ENCODE data around the gene TDRD12.
"Not testable (repeated sequence)": the region's sequence is repeated elsewhere in the genome, so short reads cannot be mapped to it uniquely, and the experiment has no call there.

TDRD12 gene

DNA sequence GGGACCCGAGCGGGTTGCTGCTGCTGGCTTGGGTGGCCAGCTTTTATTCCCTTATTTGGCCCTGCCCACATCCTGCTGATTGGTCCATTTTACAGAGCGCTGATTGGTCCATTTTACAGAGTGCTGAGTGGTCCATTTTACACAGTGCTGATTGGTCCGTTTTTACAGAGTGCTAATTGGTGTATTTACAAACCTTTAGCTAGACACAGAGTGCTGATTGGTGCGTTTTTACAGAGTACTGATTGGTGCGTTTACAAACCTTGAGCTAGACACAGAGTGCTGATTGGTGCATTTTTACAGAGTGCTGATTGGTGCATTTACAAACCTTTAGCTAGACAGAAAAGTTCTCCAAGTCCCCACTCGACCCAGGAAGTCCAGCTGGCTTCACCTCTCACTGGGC, 19.4 kb upstream of the TDRD12 start:
- not testable (repeated sequence) for H3K27me3 ChIP-seq (ENCODE audit: control insufficient read depth, insufficient read depth, low read length); H3K9ac ChIP-seq (ENCODE audit: low read length); H3K4me3 ChIP-seq (ENCODE audit: low read length); H3K36me3 ChIP-seq (ENCODE audit: control insufficient read depth, insufficient read depth, low read length); H3K4me1 ChIP-seq (ENCODE audit: control insufficient read depth, insufficient read depth, low read length); H3K27ac ChIP-seq (ENCODE audit: low read depth, low read length)

DNA sequence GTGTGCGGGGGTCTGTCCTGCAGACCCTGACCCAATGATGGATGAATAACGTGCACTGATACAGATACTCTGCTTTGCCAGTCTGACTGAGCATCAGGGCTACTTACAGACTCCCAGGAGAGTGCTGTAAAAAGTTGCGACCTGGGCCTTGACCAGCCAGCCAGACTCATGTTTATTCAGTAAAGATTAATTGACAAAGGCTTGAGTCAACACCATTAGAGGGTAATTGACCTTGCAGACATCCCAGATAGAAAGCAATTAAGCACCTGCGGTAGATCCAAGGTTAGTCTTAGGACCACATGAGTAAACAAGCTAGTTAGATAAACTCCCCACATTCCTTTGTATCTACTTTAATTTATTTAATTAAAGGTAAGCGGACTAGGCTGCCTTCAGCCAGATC, 17.6 kb upstream of the TDRD12 start:
- Histone ChIP-seq H3K36me3 (ENCODE audit: control insufficient read depth, insufficient read depth, low read length) (peaks cover 4% of the 10 kb centered on the region), H3K27ac (ENCODE audit: low read depth, low read length) (no peak overlapping the region), H3K4me1 (ENCODE audit: control insufficient read depth, insufficient read depth, low read length) (no peaks in the 10 kb centered on the region), H3K4me3 (ENCODE audit: low read length) (no peak overlapping the region), H3K9ac (ENCODE audit: low read length) (no peak overlapping the region), H3K27me3 (ENCODE audit: control insufficient read depth, insufficient read depth, low read length) (no peaks in the 10 kb centered on the region)

DNA sequence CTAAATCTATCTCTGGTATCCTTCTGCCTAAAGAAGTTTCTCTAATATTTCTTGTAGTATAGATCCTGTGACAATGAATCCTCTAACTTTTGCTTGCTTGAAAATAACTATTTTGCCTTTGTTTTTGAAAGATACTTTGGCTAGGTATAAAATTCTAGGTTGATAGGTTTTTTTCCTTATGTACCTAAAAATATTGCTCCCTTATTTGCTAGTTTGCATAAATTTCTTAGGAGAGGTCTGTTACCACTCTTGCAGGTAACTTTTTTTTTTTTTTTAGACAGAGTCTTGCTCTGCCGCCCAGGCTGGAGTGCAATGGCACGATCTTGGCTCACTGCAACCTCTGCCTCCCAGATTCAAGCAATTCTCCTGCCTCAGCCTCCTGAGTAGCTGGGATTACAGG, 15.6 kb upstream of the TDRD12 start:
- not testable (repeated sequence) for H3K27ac ChIP-seq (ENCODE audit: low read depth, low read length); H3K36me3 ChIP-seq (ENCODE audit: control insufficient read depth, insufficient read depth, low read length); H3K4me3 ChIP-seq (ENCODE audit: low read length); H3K27me3 ChIP-seq (ENCODE audit: control insufficient read depth, insufficient read depth, low read length); H3K4me1 ChIP-seq (ENCODE audit: control insufficient read depth, insufficient read depth, low read length); H3K9ac ChIP-seq (ENCODE audit: low read length)

DNA sequence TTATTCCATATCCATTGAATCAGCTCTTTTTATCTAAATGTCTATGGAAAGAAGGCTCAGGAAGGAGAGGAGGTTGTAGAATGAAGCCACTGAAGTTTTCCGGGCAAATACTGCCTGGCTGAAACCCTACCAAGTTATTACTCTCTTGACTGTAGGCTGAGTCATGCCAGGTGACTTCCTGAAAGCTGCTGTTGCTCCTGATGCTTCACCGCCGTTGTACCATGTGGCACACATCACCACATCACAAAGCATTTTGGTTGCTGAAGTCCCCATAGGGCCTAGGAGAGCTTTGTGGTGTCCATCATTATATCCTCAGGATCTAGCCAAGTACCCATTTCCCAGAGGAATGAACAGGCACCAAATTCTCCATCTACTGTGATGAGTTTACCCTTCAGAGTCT, 11.1 kb upstream of the TDRD12 start:
- no peaks in the 10 kb centered on the region for H3K4me1 ChIP-seq (ENCODE audit: control insufficient read depth, insufficient read depth, low read length)
- no peak overlapping the region for H3K27ac ChIP-seq (ENCODE audit: low read depth, low read length)
- H3K36me3 ChIP-seq (ENCODE audit: control insufficient read depth, insufficient read depth, low read length), result peaks cover 4% of the 10 kb centered on the region
- no peak overlapping the region for H3K4me3 ChIP-seq (ENCODE audit: low read length)
- no peak overlapping the region for H3K9ac ChIP-seq (ENCODE audit: low read length)
- no peaks in the 10 kb centered on the region for H3K27me3 ChIP-seq (ENCODE audit: control insufficient read depth, insufficient read depth, low read length)

DNA sequence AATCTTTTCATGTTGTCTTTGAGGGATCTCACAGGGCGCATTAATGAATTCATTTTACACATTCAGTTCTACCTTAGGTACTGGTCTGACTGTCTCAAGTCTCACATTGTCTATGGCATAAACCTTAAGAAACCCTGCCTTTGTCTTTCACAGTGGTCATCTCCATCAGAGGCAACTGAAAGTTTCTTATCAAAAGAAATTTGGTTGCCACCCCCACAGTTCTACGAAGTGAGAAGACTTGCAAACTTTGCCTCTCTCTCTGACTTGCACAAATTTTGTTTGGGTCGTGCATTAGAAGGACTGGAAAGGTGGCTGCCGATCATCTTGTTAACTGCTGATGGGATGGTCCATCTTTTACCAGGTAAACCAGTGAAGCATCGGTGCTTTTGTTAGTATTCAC, 10.5 kb upstream of the TDRD12 start:
- Histone ChIP-seq H3K4me3 (ENCODE audit: low read length) (no peak overlapping the region), H3K27me3 (ENCODE audit: control insufficient read depth, insufficient read depth, low read length) (no peaks in the 10 kb centered on the region), H3K36me3 (ENCODE audit: control insufficient read depth, insufficient read depth, low read length) (no peaks in the 10 kb centered on the region), H3K9ac (ENCODE audit: low read length) (no peak overlapping the region), H3K4me1 (ENCODE audit: control insufficient read depth, insufficient read depth, low read length) (no peaks in the 10 kb centered on the region), H3K27ac (ENCODE audit: low read depth, low read length) (no peak overlapping the region)

DNA sequence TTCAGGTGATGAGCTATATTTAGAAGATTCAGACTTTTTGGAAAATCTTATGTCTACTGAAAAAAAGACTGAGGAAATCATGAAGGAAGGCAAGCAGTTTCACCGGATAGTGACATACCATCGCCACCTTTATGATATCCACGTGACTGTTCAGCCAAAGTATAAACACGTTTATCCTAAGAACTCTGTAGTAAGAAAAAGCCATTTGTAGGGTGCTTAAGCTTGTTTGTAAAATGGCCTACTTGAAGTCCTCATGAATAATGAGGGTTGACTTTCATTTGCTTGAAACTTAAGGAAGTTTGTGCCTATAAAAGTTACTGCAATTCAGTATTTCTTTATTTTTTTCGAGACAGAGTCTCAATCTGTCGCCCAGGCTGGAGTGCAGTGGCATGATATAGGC, 7.8 kb upstream of the TDRD12 start:
- Histone ChIP-seq H3K9ac (ENCODE audit: low read length) (no peak overlapping the region), H3K27me3 (ENCODE audit: control insufficient read depth, insufficient read depth, low read length) (no peaks in the 10 kb centered on the region), H3K4me3 (ENCODE audit: low read length) (no peak overlapping the region), H3K4me1 (ENCODE audit: control insufficient read depth, insufficient read depth, low read length) (no peaks in the 10 kb centered on the region), H3K36me3 (ENCODE audit: control insufficient read depth, insufficient read depth, low read length) (no peaks in the 10 kb centered on the region), H3K27ac (ENCODE audit: low read depth, low read length) (no peak overlapping the region)

DNA sequence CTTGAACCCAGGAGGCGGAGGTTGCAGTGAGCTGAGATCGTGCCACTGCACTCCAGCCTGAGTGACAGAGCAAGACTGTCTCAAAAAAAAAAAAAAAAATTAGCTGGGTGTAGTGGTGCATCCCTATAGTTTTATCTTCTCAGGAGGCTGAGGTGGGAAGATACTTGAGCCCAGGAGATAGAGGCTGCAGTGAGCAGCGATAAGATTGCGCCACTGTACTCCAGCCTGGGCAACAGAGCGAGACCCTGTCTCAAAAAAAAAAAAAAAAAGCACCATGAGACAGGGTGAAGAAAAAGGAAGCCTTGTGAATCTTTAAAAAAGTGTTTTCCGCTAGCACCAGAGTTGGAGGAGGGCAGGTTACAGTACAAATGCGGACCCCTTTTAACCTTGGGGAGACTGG, 3.4 kb upstream of the TDRD12 start:
- not testable (repeated sequence) for H3K27ac ChIP-seq (ENCODE audit: low read depth, low read length); H3K4me1 ChIP-seq (ENCODE audit: control insufficient read depth, insufficient read depth, low read length); H3K4me3 ChIP-seq (ENCODE audit: low read length); H3K9ac ChIP-seq (ENCODE audit: low read length); H3K27me3 ChIP-seq (ENCODE audit: control insufficient read depth, insufficient read depth, low read length); H3K36me3 ChIP-seq (ENCODE audit: control insufficient read depth, insufficient read depth, low read length)

DNA sequence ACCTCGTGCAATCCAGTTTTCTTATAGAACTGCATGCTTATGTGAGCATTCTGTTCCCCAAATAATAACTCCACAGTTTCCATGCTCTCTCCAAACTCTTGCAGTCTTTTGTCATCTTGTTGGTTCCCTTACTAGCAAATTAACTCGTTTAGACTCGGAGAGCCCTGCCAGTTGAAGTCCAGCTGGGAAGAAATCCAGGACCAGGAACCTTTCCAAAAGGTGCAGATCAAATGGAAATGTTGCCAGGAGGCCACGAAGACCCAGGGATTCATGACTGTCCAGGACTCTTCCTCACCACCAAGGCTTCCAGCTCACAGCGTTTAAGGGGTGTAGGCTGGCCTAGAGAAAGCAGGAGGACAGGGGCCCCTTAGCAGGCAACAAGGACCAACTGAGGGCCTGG, 2.1 kb upstream of the TDRD12 start:
- no peaks in the 10 kb centered on the region for H3K4me1 ChIP-seq (ENCODE audit: control insufficient read depth, insufficient read depth, low read length)
- H3K27me3 ChIP-seq (ENCODE audit: control insufficient read depth, insufficient read depth, low read length), result no peaks in the 10 kb centered on the region
- H3K9ac ChIP-seq (ENCODE audit: low read length), result no peak overlapping the region
- H3K27ac ChIP-seq (ENCODE audit: low read depth, low read length), result no peak overlapping the region
- H3K4me3 ChIP-seq (ENCODE audit: low read length), result no peak overlapping the region
- no peaks in the 10 kb centered on the region for H3K36me3 ChIP-seq (ENCODE audit: control insufficient read depth, insufficient read depth, low read length)

DNA sequence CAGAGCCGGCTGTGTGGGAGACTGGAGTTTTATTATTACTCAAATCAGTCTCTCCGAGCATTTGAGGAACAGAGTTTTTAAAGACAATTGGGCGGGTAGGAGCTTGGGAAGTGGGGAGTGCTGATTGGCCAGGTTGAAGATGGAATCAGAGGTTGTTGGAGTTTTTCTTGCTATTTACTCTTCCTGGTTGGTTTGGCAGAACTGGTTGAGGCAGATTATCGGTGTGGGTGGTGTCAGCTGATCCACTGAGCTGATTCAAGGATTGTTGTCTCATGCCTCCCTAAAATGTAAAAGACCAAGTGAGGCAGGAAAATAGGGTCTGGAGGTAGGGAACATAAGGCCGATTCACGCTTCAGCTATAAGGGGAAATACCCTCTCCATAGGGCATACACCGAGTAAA, 1.3 kb upstream of the TDRD12 start:
- H3K36me3 ChIP-seq (ENCODE audit: control insufficient read depth, insufficient read depth, low read length), result no peaks in the 10 kb centered on the region

DNA sequence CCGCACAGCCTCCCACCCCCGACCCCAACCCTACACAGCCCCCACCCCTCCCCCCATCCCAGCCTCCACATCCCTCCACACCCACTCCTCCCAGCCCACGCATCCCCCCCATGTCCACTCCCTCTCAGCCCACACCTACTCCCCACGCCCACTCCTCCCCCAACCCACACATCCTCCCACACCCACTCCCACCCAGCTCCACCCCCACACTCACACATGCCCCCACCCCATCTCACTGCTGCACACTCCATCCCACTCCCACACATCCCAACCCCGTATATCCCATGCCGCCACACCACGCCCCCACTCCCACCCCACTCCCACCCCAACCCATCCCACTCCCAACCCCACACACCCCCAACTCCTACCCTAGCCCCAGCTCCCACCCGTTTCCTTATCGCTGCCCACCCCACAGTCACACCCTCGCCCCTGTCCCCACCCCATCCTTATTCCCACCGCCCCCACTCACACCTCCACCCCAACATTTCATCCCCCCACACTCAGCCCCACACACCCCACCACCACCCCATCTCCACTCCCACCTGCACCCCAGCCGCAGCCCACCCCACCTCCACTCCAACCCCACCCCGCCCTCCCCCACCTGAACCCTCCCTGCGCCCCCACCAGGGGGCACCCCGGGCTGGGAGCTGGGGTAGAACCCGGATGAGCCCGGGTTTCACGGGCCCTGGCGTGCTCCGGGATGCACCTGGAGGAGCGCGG, 809 bp downstream of the TDRD12 start:
- H3K27me3 ChIP-seq (ENCODE audit: control insufficient read depth, insufficient read depth, low read length), result no peaks in the 10 kb centered on the region
- no peaks in the 10 kb centered on the region for H3K4me1 ChIP-seq (ENCODE audit: control insufficient read depth, insufficient read depth, low read length)
- H3K9ac ChIP-seq (ENCODE audit: low read length), result no peak overlapping the region
- no peak overlapping the region for H3K4me3 ChIP-seq (ENCODE audit: low read length)
- no peak overlapping the region for H3K27ac ChIP-seq (ENCODE audit: low read depth, low read length)
- H3K36me3 ChIP-seq (ENCODE audit: control insufficient read depth, insufficient read depth, low read length), result no peaks in the 10 kb centered on the region

More for the DNA sequence above, 1.3 kb upstream of the TDRD12 start:
- Histone ChIP-seq H3K27ac (ENCODE audit: low read depth, low read length) (no peak overlapping the region), H3K4me1 (ENCODE audit: control insufficient read depth, insufficient read depth, low read length) (no peaks in the 10 kb centered on the region), H3K9ac (ENCODE audit: low read length) (no peak overlapping the region), H3K4me3 (ENCODE audit: low read length) (no peak overlapping the region), H3K27me3 (ENCODE audit: control insufficient read depth, insufficient read depth, low read length) (no peaks in the 10 kb centered on the region)

DNA sequence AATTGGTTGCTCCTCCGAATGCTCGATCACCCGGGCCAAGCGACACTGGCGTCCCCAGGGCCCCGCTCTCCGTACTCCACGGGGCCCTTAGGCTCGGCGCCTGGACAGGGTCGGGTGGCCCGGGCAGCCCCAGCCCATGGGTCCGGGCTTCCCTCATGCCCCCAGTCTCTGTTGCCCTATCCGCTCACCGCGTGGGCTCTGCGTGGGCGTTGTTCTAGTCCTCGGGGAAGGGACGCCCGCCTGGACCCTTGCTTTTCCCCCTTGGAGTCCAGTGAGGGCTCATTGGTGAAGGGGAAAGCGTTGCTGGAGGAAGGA, 1.3 kb downstream of the TDRD12 start:
- no peak overlapping the region for H3K4me3 ChIP-seq (ENCODE audit: low read length)
- no peak overlapping the region for H3K27ac ChIP-seq (ENCODE audit: low read depth, low read length)
- no peaks in the 10 kb centered on the region for H3K4me1 ChIP-seq (ENCODE audit: control insufficient read depth, insufficient read depth, low read length)
- H3K9ac ChIP-seq (ENCODE audit: low read length), result no peak overlapping the region
- no peaks in the 10 kb centered on the region for H3K27me3 ChIP-seq (ENCODE audit: control insufficient read depth, insufficient read depth, low read length)
- no peaks in the 10 kb centered on the region for H3K36me3 ChIP-seq (ENCODE audit: control insufficient read depth, insufficient read depth, low read length)

DNA sequence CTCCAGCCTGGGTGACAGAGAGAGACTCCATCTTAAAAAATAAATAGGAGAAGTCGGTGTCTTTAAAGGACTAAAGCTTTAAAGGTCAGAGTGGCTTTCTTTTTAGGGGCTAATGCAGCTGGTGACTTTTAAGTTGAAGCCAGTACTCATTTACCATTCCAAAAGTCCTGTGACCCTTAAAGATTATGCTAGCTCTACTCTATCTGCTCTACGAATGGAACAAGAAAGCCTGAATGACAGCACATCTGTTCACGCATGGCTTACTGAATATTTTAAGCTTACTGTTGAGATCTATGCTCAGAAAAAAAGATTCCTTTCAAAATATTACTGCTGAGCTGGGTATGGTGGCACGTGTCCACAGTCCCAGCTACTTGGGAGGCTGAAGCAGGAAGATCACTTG, 16.4 kb downstream of the TDRD12 start:
- H3K4me3 ChIP-seq (ENCODE audit: low read length), result no peak overlapping the region
- H3K9ac ChIP-seq (ENCODE audit: low read length), result no peak overlapping the region
- H3K4me1 ChIP-seq (ENCODE audit: control insufficient read depth, insufficient read depth, low read length), result no peaks in the 10 kb centered on the region
- no peak overlapping the region for H3K27ac ChIP-seq (ENCODE audit: low read depth, low read length)
- no peaks in the 10 kb centered on the region for H3K27me3 ChIP-seq (ENCODE audit: control insufficient read depth, insufficient read depth, low read length)
- H3K36me3 ChIP-seq (ENCODE audit: control insufficient read depth, insufficient read depth, low read length), result no peaks in the 10 kb centered on the region

DNA sequence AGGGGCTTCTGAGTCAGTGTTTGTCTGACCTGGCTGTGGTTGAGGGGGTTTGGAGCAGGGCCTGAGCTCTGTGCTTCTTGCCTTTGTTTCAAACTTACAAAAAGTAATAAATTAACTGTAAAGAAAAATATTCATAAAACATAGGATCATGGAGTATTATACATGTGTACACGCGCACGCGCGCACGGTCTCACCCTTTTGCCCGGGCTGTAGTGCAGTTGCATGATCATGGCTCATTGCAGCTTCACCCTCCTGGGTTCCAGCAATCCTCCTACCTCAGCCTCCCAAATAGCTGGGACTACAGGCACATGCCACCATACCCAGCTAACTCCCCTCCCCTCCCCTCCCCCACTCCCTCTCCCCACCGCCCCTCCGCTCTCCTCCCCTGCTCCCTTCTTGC, 23.5 kb downstream of the TDRD12 start:
- H3K9ac ChIP-seq (ENCODE audit: low read length), result no peak overlapping the region
- no peak overlapping the region for H3K4me3 ChIP-seq (ENCODE audit: low read length)
- no peaks in the 10 kb centered on the region for H3K36me3 ChIP-seq (ENCODE audit: control insufficient read depth, insufficient read depth, low read length)
- no peaks in the 10 kb centered on the region for H3K27me3 ChIP-seq (ENCODE audit: control insufficient read depth, insufficient read depth, low read length)
- H3K27ac ChIP-seq (ENCODE audit: low read depth, low read length), result no peak overlapping the region
- no peaks in the 10 kb centered on the region for H3K4me1 ChIP-seq (ENCODE audit: control insufficient read depth, insufficient read depth, low read length)

Measured in rectal smooth muscle tissue (tissue), 1 donor.